H9 (cell line): ENCODE data around the gene CHURC1. TPM values are rescaled to one million over a fixed set of nuclear protein-coding genes. Genes with fewer than 3 reads are reported as not detected.
A peak's percentile ranks its signal among the peaks of the same experiment; 100 is the strongest.

Experiments used
- DNase-seq: peaks from one replicate; pipeline ENCODE4 v3.0.0-alpha.2; 2017
- H2AFZ ChIP-seq: one replicate; pipeline ENCODE4 v1.6.1; 2013; ENCODE audit warnings: mild to moderate bottlenecking, low read length, control low read depth, moderate library complexity
- H2AK5ac ChIP-seq: 2 replicates; pipeline ENCODE4 v1.6.1; 2013; ENCODE audit warnings: low read length, control low read depth, mixed read lengths; ENCODE audit not compliant: insufficient read length
- H2BK120ac ChIP-seq: one replicate; pipeline ENCODE4 v1.6.1; 2013; ENCODE audit warnings: low read depth, mild to moderate bottlenecking, low read length, control low read depth, inconsistent platforms; ENCODE audit not compliant: poor library complexity, severe bottlenecking
- H2BK12ac ChIP-seq: 2 replicates; pipeline ENCODE4 v1.6.1; 2013; ENCODE audit warnings: low read length, control low read depth, mixed read lengths, low read depth; ENCODE audit not compliant: insufficient read length
- H2BK15ac ChIP-seq: 2 replicates; pipeline ENCODE4 v1.6.1; 2013; ENCODE audit warnings: low read depth, low read length, control low read depth
- H2BK20ac ChIP-seq: one replicate; pipeline ENCODE4 v1.6.1; 2013; ENCODE audit warnings: low read depth, mild to moderate bottlenecking, low read length, control low read depth, inconsistent platforms; ENCODE audit not compliant: poor library complexity, severe bottlenecking
- H2BK5ac ChIP-seq: 2 replicates; pipeline ENCODE4 v1.6.1; 2013; ENCODE audit warnings: low read length, control low read depth, mixed read lengths; ENCODE audit not compliant: insufficient read length
- H3K14ac ChIP-seq: 2 replicates; pipeline ENCODE4 v1.6.1; 2013; ENCODE audit warnings: low read length, control low read depth; ENCODE audit not compliant: insufficient read depth
- H3K18ac ChIP-seq: 2 replicates; pipeline ENCODE4 v1.6.1; 2013; ENCODE audit warnings: low read depth, mild to moderate bottlenecking, mixed read lengths, low read length, control low read depth; ENCODE audit not compliant: insufficient read length
- H3K23ac ChIP-seq: 2 replicates; pipeline ENCODE4 v1.6.1; 2013; ENCODE audit warnings: low read length, control low read depth, mixed read lengths, low read depth; ENCODE audit not compliant: insufficient read length
- H3K23me2 ChIP-seq: 2 replicates; pipeline ENCODE4 v1.6.1; 2013; ENCODE audit warnings: low read depth, mild to moderate bottlenecking, mixed read lengths, low read length, control low read depth; ENCODE audit not compliant: insufficient read length, poor library complexity, severe bottlenecking
- H3K27ac ChIP-seq: 2 replicates; pipeline ENCODE4 v1.5.1; 2013; ENCODE audit warnings: low read length, control low read depth, mixed read lengths, low read depth; ENCODE audit not compliant: insufficient read length
- H3K27me3 ChIP-seq: 2 replicates; pipeline ENCODE4 v1.6.1; 2013; ENCODE audit warnings: low read length, control low read depth, inconsistent platforms; ENCODE audit not compliant: insufficient read depth
- H3K4ac ChIP-seq: 2 replicates; pipeline ENCODE4 v1.6.1; 2013; ENCODE audit warnings: low read depth, mild to moderate bottlenecking, control low read depth, inconsistent platforms, low read length, moderate library complexity
- H3K4me1 ChIP-seq: 2 replicates; pipeline ENCODE4 v1.6.1; 2013; ENCODE audit warnings: low read length, control low read depth, inconsistent platforms; ENCODE audit not compliant: insufficient read depth
- H3K4me2 ChIP-seq: 2 replicates; pipeline ENCODE4 v1.6.1; 2013; ENCODE audit warnings: low read length, control low read depth, mixed read lengths; ENCODE audit not compliant: insufficient read length, insufficient read depth
- H3K56ac ChIP-seq: 2 replicates; pipeline ENCODE4 v1.6.1; 2013; ENCODE audit warnings: low read depth, mild to moderate bottlenecking, mixed read lengths, low read length, control low read depth; ENCODE audit not compliant: insufficient read length
- H3K79me1 ChIP-seq: 2 replicates; pipeline ENCODE4 v1.6.1; 2013; ENCODE audit warnings: low read depth, mild to moderate bottlenecking, moderate library complexity, low read length, control low read depth, inconsistent platforms; ENCODE audit not compliant: insufficient read depth, poor library complexity, severe bottlenecking
- H3K79me2 ChIP-seq: 2 replicates; pipeline ENCODE4 v1.6.1; 2013; ENCODE audit warnings: low read length, control low read depth, inconsistent platforms; ENCODE audit not compliant: insufficient read depth
- H3K9ac ChIP-seq: 2 replicates; pipeline ENCODE4 v1.6.1; 2013; ENCODE audit warnings: low read length, control low read depth, mixed read lengths; ENCODE audit not compliant: insufficient read length; ENCODE audit errors: extremely low read depth
- H3K9me3 ChIP-seq: one replicate; pipeline ENCODE4 v1.6.1; 2013; ENCODE audit warnings: low read depth, low read length, inconsistent platforms; ENCODE audit not compliant: control insufficient read depth
- H3T11ph ChIP-seq: one replicate; pipeline ENCODE4 v1.6.1; 2013; ENCODE audit warnings: mild to moderate bottlenecking, low read length, control low read depth, inconsistent platforms
- H4K20me1 ChIP-seq: one replicate; pipeline ENCODE4 v1.6.1; 2013; ENCODE audit not compliant: control insufficient read depth, insufficient read length, insufficient read depth
- H4K5ac ChIP-seq: 2 replicates; pipeline ENCODE4 v1.6.1; 2013; ENCODE audit warnings: low read depth, mild to moderate bottlenecking, mixed read lengths, low read length, control low read depth; ENCODE audit not compliant: insufficient read length
- H4K8ac ChIP-seq: replicated peaks from 2 replicates; pipeline ENCODE4 v1.6.1; 2013; ENCODE audit warnings: low read length, control low read depth, mixed read lengths, low read depth; ENCODE audit not compliant: insufficient read length
- H4K91ac ChIP-seq: 2 replicates; pipeline ENCODE4 v1.6.1; 2013; ENCODE audit warnings: low read depth, mild to moderate bottlenecking, moderate library complexity, mixed read lengths, low read length, control low read depth; ENCODE audit not compliant: insufficient read length
- H3K27ac Mint-ChIP-seq, 3 experiments: 2 replicates in 2 of 3; 3 replicates in 1 of 3; pipeline ENCODE4 v1.8.0; 2020 to 2021; ENCODE audit warnings: mixed read lengths in 3 of 3, mild to moderate bottlenecking in 1 of 3, moderate library complexity in 1 of 3
- H3K27me3 Mint-ChIP-seq: 2 replicates; pipeline ENCODE4 v1.8.0; 2021; ENCODE audit warnings: low read depth, mild to moderate bottlenecking, moderate library complexity, mixed read lengths
- H3K36me3 Mint-ChIP-seq, 3 experiments: 2 replicates in 2 of 3; 3 replicates in 1 of 3; pipeline ENCODE4 v1.8.0; 2020 to 2021; ENCODE audit warnings: low read depth in 3 of 3, mixed read lengths in 3 of 3; ENCODE audit not compliant: insufficient read depth in 1 of 3
- H3K4me1 Mint-ChIP-seq, 2 experiments: 2 replicates each; pipeline ENCODE4 v1.8.0; 2020; ENCODE audit warnings: mixed read lengths in 2 of 2
- H3K4me3 Mint-ChIP-seq, 2 experiments: 2 replicates in 1 of 2; 3 replicates in 1 of 2; pipeline ENCODE4 v1.8.0; 2020 to 2021; ENCODE audit warnings: mild to moderate bottlenecking in 2 of 2, mixed read lengths in 2 of 2, moderate library complexity in 1 of 2
- H3K9me3 Mint-ChIP-seq, 2 experiments: 2 replicates in 1 of 2; 3 replicates in 1 of 2; pipeline ENCODE4 v1.8.0; 2020; ENCODE audit warnings: mild to moderate bottlenecking in 2 of 2, mixed read lengths in 2 of 2, moderate library complexity in 1 of 2
- WGBS: extraction: QIAGEN DNeasy Blood & Tissue Kit; methylation state at CpG from one replicate; pipeline ENCODE4 v1.1.7; 2013; ENCODE audit warnings: missing lambda C conversion rate, low lambda C conversion rate, mixed read lengths; ENCODE audit not compliant: insufficient read length; ENCODE audit errors: extremely low coverage; 5-methylcytosine and 5-hydroxymethylcytosine counted together
- total RNA-seq: library from RNA; stranded (reverse); gene quantifications from 2 replicates; pipeline ENCODE4 v1.2.1, GENCODE V29; 2021
- TF ChIP-seq, protein P1 (sequence below): fragments of 200-600 bp; sonication (generic); conservative IDR thresholded peaks from 3 replicates; pipeline ENCODE4 v1.8.0; 2021; ENCODE audit warnings: antibody characterized with exemption, mild to moderate bottlenecking

The CHURC1 gene
- total RNA-seq, 1 experiment from 2014 or later: 58.7 TPM

DNA sequence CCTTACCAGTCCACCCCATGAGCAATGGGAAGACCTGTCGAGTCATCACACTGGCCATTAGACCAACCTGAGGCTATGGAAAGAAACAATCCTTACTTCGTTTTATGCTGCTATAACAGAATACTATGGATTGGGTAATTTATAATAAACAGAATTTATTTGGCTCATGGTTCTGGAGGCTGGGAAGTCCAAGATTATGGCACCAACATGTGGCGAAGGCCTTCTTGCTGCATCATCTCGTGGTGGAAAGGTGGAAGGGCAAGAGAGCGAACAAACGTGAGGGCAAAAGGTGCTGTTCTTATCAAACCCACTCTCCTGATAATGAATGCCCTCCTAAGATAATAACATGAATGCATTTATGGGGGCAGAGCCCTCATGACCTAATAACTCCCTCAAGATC lies 24.9 kb upstream of the CHURC1 start:
- Histone ChIP-seq H3K79me2 (no peaks in the 10 kb centered on the region), H3K4me1 (no peaks in the 10 kb centered on the region), H2AFZ (no peak overlapping the region), H3K79me1 (no peaks in the 10 kb centered on the region), H2BK5ac (no peak overlapping the region), H3T11ph (no peak overlapping the region), H3K23me2 (no peaks in the 10 kb centered on the region), H2BK15ac (no peak overlapping the region), H3K27me3 (no peaks in the 10 kb centered on the region), H3K9ac (no peak overlapping the region), H2BK12ac (no peak overlapping the region), H3K27ac (no peak overlapping the region), H4K91ac (no peak overlapping the region), H3K23ac (no peak overlapping the region), H3K56ac (no peak overlapping the region), H3K14ac (no peak overlapping the region), H2AK5ac (no peak overlapping the region), H3K18ac (peak overlapping the region; percentile 46), H3K4me2 (no peak overlapping the region), H3K4ac (no peak overlapping the region), H2BK120ac (no peak overlapping the region), H3K9me3 (no peaks in the 10 kb centered on the region), H4K8ac (no peak overlapping the region), H2BK20ac (no peak overlapping the region), H4K20me1 (no peaks in the 10 kb centered on the region), H4K5ac (no peak overlapping the region)
- TF ChIP-seq, protein P1, sequence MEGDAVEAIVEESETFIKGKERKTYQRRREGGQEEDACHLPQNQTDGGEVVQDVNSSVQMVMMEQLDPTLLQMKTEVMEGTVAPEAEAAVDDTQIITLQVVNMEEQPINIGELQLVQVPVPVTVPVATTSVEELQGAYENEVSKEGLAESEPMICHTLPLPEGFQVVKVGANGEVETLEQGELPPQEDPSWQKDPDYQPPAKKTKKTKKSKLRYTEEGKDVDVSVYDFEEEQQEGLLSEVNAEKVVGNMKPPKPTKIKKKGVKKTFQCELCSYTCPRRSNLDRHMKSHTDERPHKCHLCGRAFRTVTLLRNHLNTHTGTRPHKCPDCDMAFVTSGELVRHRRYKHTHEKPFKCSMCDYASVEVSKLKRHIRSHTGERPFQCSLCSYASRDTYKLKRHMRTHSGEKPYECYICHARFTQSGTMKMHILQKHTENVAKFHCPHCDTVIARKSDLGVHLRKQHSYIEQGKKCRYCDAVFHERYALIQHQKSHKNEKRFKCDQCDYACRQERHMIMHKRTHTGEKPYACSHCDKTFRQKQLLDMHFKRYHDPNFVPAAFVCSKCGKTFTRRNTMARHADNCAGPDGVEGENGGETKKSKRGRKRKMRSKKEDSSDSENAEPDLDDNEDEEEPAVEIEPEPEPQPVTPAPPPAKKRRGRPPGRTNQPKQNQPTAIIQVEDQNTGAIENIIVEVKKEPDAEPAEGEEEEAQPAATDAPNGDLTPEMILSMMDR: no peak
- H3K4me3 Mint-ChIP-seq: no peak overlapping the region
- no peaks in the 10 kb centered on the region for H3K4me1 Mint-ChIP-seq
- WGBS: no CpG with 5 or more reads among the region's 6 CpGs
- H3K27me3 Mint-ChIP-seq: peaks cover 18% of the 10 kb centered on the region
- no peaks in the 10 kb centered on the region for H3K9me3 Mint-ChIP-seq
- no peaks in the 10 kb centered on the region for H3K36me3 Mint-ChIP-seq
- DNase-seq: no peak
- no peak overlapping the region for H3K27ac Mint-ChIP-seq
